Measurements from ENCODE around the gene NBEA. TPM values are rescaled to one million over a fixed set of nuclear protein-coding genes. Genes with fewer than 3 reads are reported as not detected.

Gene NBEA
- total and polyA plus RNA-seq, 2 experiments from 2014 or later: 9.1 to 29.1 TPM

DNA sequence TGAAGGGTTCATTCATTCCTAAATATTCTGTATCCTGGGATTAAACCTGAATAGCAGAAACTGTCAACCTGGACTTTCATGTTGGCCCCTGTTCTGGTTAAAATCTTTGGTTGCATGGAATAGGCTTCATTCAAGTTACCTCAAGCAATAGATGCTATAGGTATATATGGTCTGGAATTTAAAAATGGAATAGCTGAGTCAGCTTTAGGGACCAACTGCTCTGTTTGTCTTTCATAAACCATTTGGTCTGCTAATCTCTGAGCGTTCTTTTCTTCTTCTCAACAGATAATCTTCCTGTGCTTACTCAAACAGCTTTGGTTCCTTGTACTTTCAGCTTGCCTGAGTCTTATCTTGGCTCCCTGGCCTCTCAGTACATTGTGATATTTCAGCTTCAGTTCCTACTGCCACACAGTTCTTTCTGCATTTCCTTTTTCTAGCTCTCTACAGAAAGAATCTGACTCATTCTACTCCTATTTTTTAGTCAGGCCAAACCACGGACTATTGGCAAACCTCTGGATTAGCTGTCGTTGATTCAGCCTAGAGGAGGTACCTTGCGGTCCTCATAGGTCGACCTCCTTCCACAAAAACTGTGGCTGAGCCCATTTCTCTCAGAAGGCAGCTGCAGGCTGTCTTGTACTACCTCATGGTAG lies 570.3 kb downstream of the NBEA start:
- no peak for DNase-seq (ENCODE audit: low spot score)
- Histone ChIP-seq H3K4me2 (no peak overlapping the region), H3K79me2 (replicated peaks; ENCODE audit: insufficient read depth) (no peaks in the 10 kb centered on the region), H4K20me1 (replicated peaks; ENCODE audit: insufficient read depth) (no peaks in the 10 kb centered on the region), H3K9me2 (ENCODE audit: insufficient read depth) (no peaks in the 10 kb centered on the region), H2AFZ (no peak overlapping the region), H3K4me3 (no peak overlapping the region), H3K4me1 (ENCODE audit: insufficient read depth) (peaks cover 18% of the 10 kb centered on the region), H3F3A (replicated peaks; ENCODE audit: low read depth) (no peaks in the 10 kb centered on the region), H3K27ac (ENCODE audit: low read depth) (no peak overlapping the region), H3K36me3 (ENCODE audit: insufficient read depth) (no peaks in the 10 kb centered on the region), H3K27me3 (ENCODE audit: insufficient read depth) (no peaks in the 10 kb centered on the region)
- no peak for TF ChIP-seq CREB1 (CRISPR knock-in tag; IDR thresholded peaks at IDR 0.05; ENCODE audit: low read depth)
- no peak for TF ChIP-seq ZNF331 (CRISPR knock-in tag; IDR thresholded peaks at IDR 0.05; ENCODE audit: low read depth)
- TF ChIP-seq, protein P1, sequence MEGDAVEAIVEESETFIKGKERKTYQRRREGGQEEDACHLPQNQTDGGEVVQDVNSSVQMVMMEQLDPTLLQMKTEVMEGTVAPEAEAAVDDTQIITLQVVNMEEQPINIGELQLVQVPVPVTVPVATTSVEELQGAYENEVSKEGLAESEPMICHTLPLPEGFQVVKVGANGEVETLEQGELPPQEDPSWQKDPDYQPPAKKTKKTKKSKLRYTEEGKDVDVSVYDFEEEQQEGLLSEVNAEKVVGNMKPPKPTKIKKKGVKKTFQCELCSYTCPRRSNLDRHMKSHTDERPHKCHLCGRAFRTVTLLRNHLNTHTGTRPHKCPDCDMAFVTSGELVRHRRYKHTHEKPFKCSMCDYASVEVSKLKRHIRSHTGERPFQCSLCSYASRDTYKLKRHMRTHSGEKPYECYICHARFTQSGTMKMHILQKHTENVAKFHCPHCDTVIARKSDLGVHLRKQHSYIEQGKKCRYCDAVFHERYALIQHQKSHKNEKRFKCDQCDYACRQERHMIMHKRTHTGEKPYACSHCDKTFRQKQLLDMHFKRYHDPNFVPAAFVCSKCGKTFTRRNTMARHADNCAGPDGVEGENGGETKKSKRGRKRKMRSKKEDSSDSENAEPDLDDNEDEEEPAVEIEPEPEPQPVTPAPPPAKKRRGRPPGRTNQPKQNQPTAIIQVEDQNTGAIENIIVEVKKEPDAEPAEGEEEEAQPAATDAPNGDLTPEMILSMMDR (conservative IDR thresholded peaks at IDR 0.05; ENCODE audit: low read depth in 2 of 2): no peak
- no peak for TF ChIP-seq EZH2phosphoT487 (IDR thresholded peaks at IDR 0.05; ENCODE audit: unreplicated experiment)
- no peak for TF ChIP-seq POLR2AphosphoS5 (IDR thresholded peaks at IDR 0.05; ENCODE audit: low read depth)
- no peaks in the 10 kb centered on the region for H3K27me3 Mint-ChIP-seq (ENCODE audit: insufficient read depth, low read depth, poor library complexity)
- no peaks in the 10 kb centered on the region for H3K9me3 Mint-ChIP-seq
- no peaks in the 10 kb centered on the region for H3K36me3 Mint-ChIP-seq (ENCODE audit: low read depth)
- H3K4me3 Mint-ChIP-seq: no peak overlapping the region
- peak overlapping the region; percentile 18 for H3K27ac Mint-ChIP-seq
- peaks cover 18% of the 10 kb centered on the region for H3K4me1 Mint-ChIP-seq
- ATAC-seq: peak; percentile 32; the same call in 2 of the 3 replicates

DNA sequence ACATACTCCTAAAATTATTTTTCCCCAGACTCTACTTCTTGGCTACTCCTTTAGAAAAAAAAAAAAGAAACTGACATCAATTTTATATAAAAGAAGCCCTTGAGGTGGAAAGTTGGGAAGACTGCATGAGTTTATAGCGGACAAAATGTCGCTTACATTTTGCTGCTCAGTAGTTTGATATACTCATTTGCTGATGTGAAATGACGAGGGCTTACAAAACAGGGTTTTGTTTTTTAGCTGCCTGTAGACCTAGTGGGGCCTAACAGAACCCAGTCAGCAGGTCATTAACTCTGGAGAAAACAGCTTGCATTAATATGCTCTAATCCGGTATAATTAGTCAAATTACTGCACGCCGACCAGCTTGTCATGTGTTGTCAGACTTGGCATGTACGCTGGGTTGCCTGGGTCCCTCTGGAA lies 572.0 kb downstream of the NBEA start:
- Mint-ChIP-seq H3K4me3 (no peak overlapping the region), H3K27me3 (ENCODE audit: insufficient read depth, low read depth, poor library complexity) (no peaks in the 10 kb centered on the region), H3K27ac (no peak overlapping the region), H3K9me3 (no peaks in the 10 kb centered on the region), H3K4me1 (peaks cover 24% of the 10 kb centered on the region), H3K36me3 (ENCODE audit: low read depth) (no peaks in the 10 kb centered on the region)
- H3F3A ChIP-seq (replicated peaks; ENCODE audit: low read depth): no peaks in the 10 kb centered on the region
- H3K9me2 ChIP-seq (ENCODE audit: insufficient read depth): no peaks in the 10 kb centered on the region
- H3K27me3 ChIP-seq (ENCODE audit: insufficient read depth): no peaks in the 10 kb centered on the region
- H4K20me1 ChIP-seq (replicated peaks; ENCODE audit: insufficient read depth): no peaks in the 10 kb centered on the region
- no peak overlapping the region for H3K4me3 ChIP-seq
- peaks cover 21% of the 10 kb centered on the region for H3K4me1 ChIP-seq (ENCODE audit: insufficient read depth)
- no peaks in the 10 kb centered on the region for H3K36me3 ChIP-seq (ENCODE audit: insufficient read depth)
- H2AFZ ChIP-seq: no peak overlapping the region
- peak overlapping the region; percentile 52 for H3K4me2 ChIP-seq
- no peak overlapping the region for H3K27ac ChIP-seq (ENCODE audit: low read depth)
- DNase-seq (ENCODE audit: low spot score) (no peak), ATAC-seq (no peak)
- H3K79me2 ChIP-seq (replicated peaks; ENCODE audit: insufficient read depth): no peaks in the 10 kb centered on the region
- TF ChIP-seq STAT1 (IDR thresholded peaks at IDR 0.05; ENCODE audit: unreplicated experiment): no peak
- TF ChIP-seq, protein P2, sequence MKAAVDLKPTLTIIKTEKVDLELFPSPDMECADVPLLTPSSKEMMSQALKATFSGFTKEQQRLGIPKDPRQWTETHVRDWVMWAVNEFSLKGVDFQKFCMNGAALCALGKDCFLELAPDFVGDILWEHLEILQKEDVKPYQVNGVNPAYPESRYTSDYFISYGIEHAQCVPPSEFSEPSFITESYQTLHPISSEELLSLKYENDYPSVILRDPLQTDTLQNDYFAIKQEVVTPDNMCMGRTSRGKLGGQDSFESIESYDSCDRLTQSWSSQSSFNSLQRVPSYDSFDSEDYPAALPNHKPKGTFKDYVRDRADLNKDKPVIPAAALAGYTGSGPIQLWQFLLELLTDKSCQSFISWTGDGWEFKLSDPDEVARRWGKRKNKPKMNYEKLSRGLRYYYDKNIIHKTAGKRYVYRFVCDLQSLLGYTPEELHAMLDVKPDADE (IDR thresholded peaks at IDR 0.05): no peak
- TF ChIP-seq NANOG (IDR thresholded peaks at IDR 0.05; ENCODE audit: borderline replicate concordance): no peak
- TF ChIP-seq ZNF331 (CRISPR knock-in tag; IDR thresholded peaks at IDR 0.05; ENCODE audit: low read depth): no peak
- TF ChIP-seq EZH2 (IDR thresholded peaks at IDR 0.05; ENCODE audit: low read depth, unreplicated experiment): no peak
- no peak for TF ChIP-seq ZNF114 (CRISPR knock-in tag; IDR thresholded peaks at IDR 0.05)
- TF ChIP-seq, protein P3, sequence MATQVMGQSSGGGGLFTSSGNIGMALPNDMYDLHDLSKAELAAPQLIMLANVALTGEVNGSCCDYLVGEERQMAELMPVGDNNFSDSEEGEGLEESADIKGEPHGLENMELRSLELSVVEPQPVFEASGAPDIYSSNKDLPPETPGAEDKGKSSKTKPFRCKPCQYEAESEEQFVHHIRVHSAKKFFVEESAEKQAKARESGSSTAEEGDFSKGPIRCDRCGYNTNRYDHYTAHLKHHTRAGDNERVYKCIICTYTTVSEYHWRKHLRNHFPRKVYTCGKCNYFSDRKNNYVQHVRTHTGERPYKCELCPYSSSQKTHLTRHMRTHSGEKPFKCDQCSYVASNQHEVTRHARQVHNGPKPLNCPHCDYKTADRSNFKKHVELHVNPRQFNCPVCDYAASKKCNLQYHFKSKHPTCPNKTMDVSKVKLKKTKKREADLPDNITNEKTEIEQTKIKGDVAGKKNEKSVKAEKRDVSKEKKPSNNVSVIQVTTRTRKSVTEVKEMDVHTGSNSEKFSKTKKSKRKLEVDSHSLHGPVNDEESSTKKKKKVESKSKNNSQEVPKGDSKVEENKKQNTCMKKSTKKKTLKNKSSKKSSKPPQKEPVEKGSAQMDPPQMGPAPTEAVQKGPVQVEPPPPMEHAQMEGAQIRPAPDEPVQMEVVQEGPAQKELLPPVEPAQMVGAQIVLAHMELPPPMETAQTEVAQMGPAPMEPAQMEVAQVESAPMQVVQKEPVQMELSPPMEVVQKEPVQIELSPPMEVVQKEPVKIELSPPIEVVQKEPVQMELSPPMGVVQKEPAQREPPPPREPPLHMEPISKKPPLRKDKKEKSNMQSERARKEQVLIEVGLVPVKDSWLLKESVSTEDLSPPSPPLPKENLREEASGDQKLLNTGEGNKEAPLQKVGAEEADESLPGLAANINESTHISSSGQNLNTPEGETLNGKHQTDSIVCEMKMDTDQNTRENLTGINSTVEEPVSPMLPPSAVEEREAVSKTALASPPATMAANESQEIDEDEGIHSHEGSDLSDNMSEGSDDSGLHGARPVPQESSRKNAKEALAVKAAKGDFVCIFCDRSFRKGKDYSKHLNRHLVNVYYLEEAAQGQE (IDR thresholded peaks at IDR 0.05; ENCODE audit: unreplicated experiment): no peak
- TF ChIP-seq, protein P1 (conservative IDR thresholded peaks at IDR 0.05; ENCODE audit: low read depth in 2 of 2): no peak
- no peak for TF ChIP-seq EZH2phosphoT487 (IDR thresholded peaks at IDR 0.05; ENCODE audit: unreplicated experiment)
- TF ChIP-seq CREB1 (CRISPR knock-in tag; IDR thresholded peaks at IDR 0.05; ENCODE audit: low read depth): no peak
- TF ChIP-seq JUNB (IDR thresholded peaks at IDR 0.05; ENCODE audit: unreplicated experiment): no peak

All from GM23338 (cell line).